Endothelial cell of umbilical vein (primary cell): ENCODE data around the gene TTC4. TPM values are rescaled to one million over a fixed set of nuclear protein-coding genes. Genes with fewer than 3 reads are reported as not detected.

Experiments used
- BruUV-seq: library from RNA; stranded (reverse); fragments of 400-500 nt; replicated peaks from 2 replicates; lab custom pipeline; 2021; lab: Mats Ljungman, UMichigan
- CTCF ChIA-PET: fragments of 300-600, 350-600 bp; sonication (Branson Sonifier 250); formaldehyde crosslinking; loops from one replicate; lab custom pipeline; 2021; ENCODE audit warnings: antibody characterized with exemption, inconsistent platforms; lab: Charles Lee
- POLR2A ChIA-PET: fragments of 300-600, 350-600 bp; sonication (Branson Sonifier 250); formaldehyde crosslinking; loops from one replicate; lab custom pipeline; 2021; ENCODE audit warnings: antibody characterized with exemption, inconsistent platforms; lab: Charles Lee
- DNase-seq: peaks from one replicate; pipeline ENCODE4 v3.0.0-alpha.2; 2011; ENCODE audit warnings: low read depth, low spot score
- FAIRE-seq: peaks from 2 replicates; lab custom pipeline; 2011; peaks lifted over from hg19 to GRCh38; lab: Jason Lieb, UNC
- H2AFZ ChIP-seq: 2 replicates; pipeline ENCODE4 v1.6.0; 2012; ENCODE audit warnings: low read depth, low read length, control low read depth, inconsistent platforms
- H3K27ac ChIP-seq: 2 replicates; pipeline ENCODE4 v1.5.1; 2011; ENCODE audit warnings: low read depth, mild to moderate bottlenecking, control low read depth, low read length, moderate library complexity; ENCODE audit not compliant: insufficient read depth
- H3K27me3 ChIP-seq, 2 experiments: 2 replicates each; pipeline versions ENCODE4 v1.6.0 to v1.6.1; 2011; ENCODE audit warnings: low read length in 2 of 2, mixed read lengths in 1 of 2; ENCODE audit not compliant: control insufficient read depth in 2 of 2, insufficient read depth in 2 of 2
- H3K36me3 ChIP-seq, 2 experiments: 2 replicates in 1 of 2; 3 replicates in 1 of 2; pipeline ENCODE4 v1.5.1; 2011; ENCODE audit warnings: low read length in 2 of 2, mild to moderate bottlenecking in 1 of 2, moderate library complexity in 1 of 2; ENCODE audit not compliant: control insufficient read depth in 2 of 2, insufficient read depth in 2 of 2; ENCODE audit errors: extremely low read depth in 1 of 2
- H3K4me1 ChIP-seq: 3 replicates; pipeline ENCODE4 v1.5.1; 2011; ENCODE audit warnings: mild to moderate bottlenecking, low read length; ENCODE audit not compliant: control insufficient read depth, insufficient read depth; ENCODE audit errors: extremely low read depth
- H3K4me2 ChIP-seq: 2 replicates; pipeline ENCODE4 v1.6.1; 2011; ENCODE audit warnings: low read length, control low read depth, mixed read lengths; ENCODE audit not compliant: insufficient read depth
- H3K4me3 ChIP-seq, 3 experiments: fragments of 200-600 bp in 1 of 3; sonication (generic), shearing (Covaris generic) in 1 of 3; replicated peaks in 1 of 3; 2 replicates each; pipeline ENCODE4 v1.5.1; 2011 to 2016; ENCODE audit warnings: control low read depth in 3 of 3, low read length in 3 of 3, mild to moderate bottlenecking in 2 of 3, inconsistent platforms in 1 of 3, low read depth in 1 of 3, moderate library complexity in 1 of 3; ENCODE audit not compliant: insufficient read depth in 1 of 3
- H3K79me2 ChIP-seq: 2 replicates; pipeline ENCODE4 v1.6.0; 2012; ENCODE audit warnings: low read length, inconsistent platforms; ENCODE audit not compliant: control insufficient read depth, insufficient read depth
- H3K9ac ChIP-seq: replicated peaks from 2 replicates; pipeline ENCODE3; 2011; ENCODE audit warnings: low read length, control low read depth; ENCODE audit not compliant: insufficient read depth; ENCODE audit errors: extremely low read depth
- H3K9me1 ChIP-seq: replicated peaks from 3 replicates; pipeline ENCODE4 v1.6.0; 2011; ENCODE audit warnings: mild to moderate bottlenecking, low read length; ENCODE audit not compliant: control insufficient read depth, insufficient read depth; ENCODE audit errors: extremely low read depth
- H3K9me3 ChIP-seq: replicated peaks from 2 replicates; pipeline ENCODE4 v1.5.1; 2012; ENCODE audit warnings: low read length, inconsistent platforms; ENCODE audit not compliant: control insufficient read depth, insufficient read depth
- H4K20me1 ChIP-seq: replicated peaks from 2 replicates; pipeline ENCODE3; 2011; ENCODE audit warnings: mild to moderate bottlenecking, low read length; ENCODE audit not compliant: control insufficient read depth, insufficient read depth; ENCODE audit errors: extremely low read depth
- CTCF ChIP-seq, 2 donors: IDR thresholded peaks; 1 replicate in 1 of 2; 2 replicates in 1 of 2; pipeline ENCODE4 v1.5.1; 2011; ENCODE audit warnings: low read length in 2 of 2, mild to moderate bottlenecking in 2 of 2, moderate library complexity in 2 of 2, control low read depth in 1 of 2, inconsistent platforms in 1 of 2, low read depth in 1 of 2; ENCODE audit not compliant: insufficient read depth in 1 of 2; ENCODE audit errors: extremely low read depth in 1 of 2
- EZH2 ChIP-seq: IDR thresholded peaks from 2 replicates; pipeline ENCODE4 v1.6.1; 2012; ENCODE audit warnings: borderline replicate concordance, low read depth, mild to moderate bottlenecking, moderate library complexity, low read length, inconsistent platforms; ENCODE audit not compliant: severe bottlenecking
- FOS ChIP-seq: IDR thresholded peaks from 2 replicates; pipeline ENCODE4 v1.6.1; 2011; ENCODE audit warnings: mild to moderate bottlenecking, low read length, moderate library complexity, borderline replicate concordance; ENCODE audit not compliant: insufficient read depth
- GATA2 ChIP-seq: IDR thresholded peaks from 2 replicates; pipeline ENCODE4 v1.7.0; 2011; ENCODE audit warnings: low read depth, mild to moderate bottlenecking, moderate library complexity, mixed read lengths, low read length; ENCODE audit not compliant: insufficient read length, insufficient read depth
- JUN ChIP-seq: IDR thresholded peaks from 2 replicates; pipeline ENCODE4 v1.6.1; 2011; ENCODE audit warnings: borderline replicate concordance, low read depth; ENCODE audit not compliant: insufficient read length, insufficient read depth
- MAX ChIP-seq: IDR thresholded peaks from 2 replicates; pipeline ENCODE4 v1.6.1; 2011; ENCODE audit not compliant: insufficient read depth, insufficient read length
- MYC ChIP-seq: IDR thresholded peaks from one replicate; pipeline ENCODE4 v1.6.1; 2011; ENCODE audit warnings: mild to moderate bottlenecking, low read depth, low read length
- POLR2A ChIP-seq: IDR thresholded peaks from 2 replicates; pipeline ENCODE4 v1.6.1; 2012; ENCODE audit warnings: low read depth, mild to moderate bottlenecking, control low read depth, low read length
- POLR2AphosphoS5 ChIP-seq: IDR thresholded peaks from 2 replicates; pipeline ENCODE4 v1.6.1; 2012; ENCODE audit warnings: low read depth, mild to moderate bottlenecking, control low read depth, low read length, moderate library complexity; ENCODE audit not compliant: insufficient read depth
- dilution Hi-C: fragments of 300-500 bp; cut with MboI; formaldehyde crosslinking; loops from one replicate; pipeline ENCODE4 v1.15.0; 2019; ENCODE audit warnings: low sequenced_read_pairs; ENCODE audit not compliant: extremely low pct_ligation_motif_present
- intact Hi-C: fragments of 100-400 bp; cut with micrococcal nuclease; formaldehyde crosslinking; loops from one replicate; pipeline ENCODE4 v1.10.0; 2022
- polyA plus RNA-seq, 4 experiments: library from polyadenylated mRNA; depleted of rRNA in 3 of 4; stranded (reverse) in 3 of 4; unstranded in 1 of 4; fragments of >200 nt; gene quantifications; 2 replicates each; pipeline versions ENCODE4 v1.2.1 to v1.2.3, GENCODE V29; 2011 to 2012; ENCODE audit warnings: missing spikeins in 1 of 4
- total RNA-seq: library from RNA; stranded (reverse); gene quantifications from 2 replicates; pipeline ENCODE4 v1.2.3, GENCODE V29; 2021

TTC4 gene
- total and polyA plus RNA-seq, 2 donors (not counting 3 experiments of a cell fraction or from before 2014, with no cell fraction given), result 19.2 to 28.8 TPM

- FAIRE-seq (no peak), DNase-seq (no peak)
- no peaks in the 10 kb centered on the region for H4K20me1 ChIP-seq
- no TSS peak for BruUV-seq
- H3K4me3 ChIP-seq, result no peak overlapping the region
- no peaks in the 10 kb centered on the region for H3K4me1 ChIP-seq
- no peaks in the 10 kb centered on the region for H3K9me1 ChIP-seq
- H3K36me3 ChIP-seq, result no peaks in the 10 kb centered on the region
- POLR2A ChIA-PET, result no interaction called here
- H2AFZ ChIP-seq, result no peak overlapping the region
- no peaks in the 10 kb centered on the region for H3K79me2 ChIP-seq
- CTCF ChIA-PET, result no interaction called here
- dilution Hi-C loops (no loop called here), intact Hi-C loops (no loop called here)
- no peak overlapping the region for H3K9ac ChIP-seq
- peaks cover 13 to 20% of the 10 kb centered on the region in 2 experiments for H3K27me3 ChIP-seq
- no peak overlapping the region for H3K4me2 ChIP-seq
- H3K9me3 ChIP-seq, result no peaks in the 10 kb centered on the region
- TF ChIP-seq MYC, result no peak
- no peak for TF ChIP-seq POLR2AphosphoS5
- no peak for TF ChIP-seq CTCF (IDR thresholded peaks at IDR 0.05; ENCODE audit: extremely low read depth in 1 of 2, insufficient read depth in 1 of 2, low read depth in 1 of 2, low read length in 2 of 2)
- no peak for TF ChIP-seq POLR2A
- no peak for TF ChIP-seq FOS
- no peak for TF ChIP-seq GATA2
- no peak for TF ChIP-seq JUN
- TF ChIP-seq MAX, result no peak
- no peak for TF ChIP-seq EZH2
- H3K27ac ChIP-seq, result no peak overlapping the region
Observed at GRCh38 chr1:54786778-54787177, 71.1 kb downstream of the TTC4 start.
